HepG2 (cell line): Measurements from ENCODE around the gene C1QTNF1. TPM values are rescaled to one million over a fixed set of nuclear protein-coding genes. Genes with fewer than 3 reads are reported as not detected.

Experiments
- GATAD2A ChIP-seq: IDR thresholded peaks from 2 replicates; pipeline ENCODE4 v1.6.1; 2016
- GLMP ChIP-seq: sonication (generic); formaldehyde crosslinking; IDR thresholded peaks from 2 replicates; pipeline ENCODE4 v1.9.0; 2021; ENCODE audit warnings: missing genetic modification reagents, mild to moderate bottlenecking, borderline replicate concordance
- KAT8 ChIP-seq: IDR thresholded peaks from 2 replicates; pipeline ENCODE4 v1.6.1; 2016; ENCODE audit warnings: missing genetic modification reagents, missing compliant biosample characterization
- MIER3 ChIP-seq: IDR thresholded peaks from 2 replicates; pipeline ENCODE4 v1.6.1; 2016; ENCODE audit warnings: missing compliant biosample characterization, borderline replicate concordance
- NAIF1 ChIP-seq: sonication (generic); formaldehyde crosslinking; IDR thresholded peaks from 2 replicates; pipeline ENCODE4 v1.5.0; 2020; ENCODE audit warnings: mild to moderate bottlenecking, missing genetic modification reagents, borderline replicate concordance
- SKI ChIP-seq: fragments of 450-650 bp; IDR thresholded peaks from one replicate; pipeline ENCODE4 v1.6.1; 2018; ENCODE audit warnings: mild to moderate bottlenecking; ENCODE audit not compliant: partially characterized antibody
- SNAPC4 ChIP-seq: sonication (generic); formaldehyde crosslinking; IDR thresholded peaks from 2 replicates; pipeline ENCODE4 v1.4.0; 2020; ENCODE audit warnings: mild to moderate bottlenecking, missing genetic modification reagents
- ZBTB42 ChIP-seq: sonication (generic); formaldehyde crosslinking; IDR thresholded peaks from 2 replicates; pipeline ENCODE4 v1.5.0; 2020; ENCODE audit warnings: mild to moderate bottlenecking, missing genetic modification reagents
- ZNF18 ChIP-seq: sonication (generic); formaldehyde crosslinking; IDR thresholded peaks from 2 replicates; pipeline ENCODE4 v1.8.0; 2022; ENCODE audit warnings: mild to moderate bottlenecking, missing genetic modification reagents; ENCODE audit not compliant: insufficient replicate concordance
- ZNF264 ChIP-seq: sonication (generic); formaldehyde crosslinking; IDR thresholded peaks from 2 replicates; pipeline ENCODE4 v1.4.0; 2020; ENCODE audit warnings: missing genetic modification reagents
- ZNF326 ChIP-seq: sonication (generic); formaldehyde crosslinking; IDR thresholded peaks from 2 replicates; pipeline ENCODE4 v1.4.0; 2020; ENCODE audit warnings: missing genetic modification reagents, borderline replicate concordance
- ZNF574 ChIP-seq: sonication (generic); formaldehyde crosslinking; IDR thresholded peaks from 2 replicates; pipeline ENCODE4 v1.4.0; 2020; ENCODE audit warnings: missing genetic modification reagents
- ZNF772 ChIP-seq: sonication (generic); formaldehyde crosslinking; IDR thresholded peaks from 2 replicates; pipeline ENCODE4 v1.5.0; 2020; ENCODE audit warnings: mild to moderate bottlenecking, missing genetic modification reagents
- ZNF800 ChIP-seq: sonication (generic); formaldehyde crosslinking; IDR thresholded peaks from 2 replicates; pipeline ENCODE4 v1.4.0; 2020; ENCODE audit warnings: missing genetic modification reagents
- polyA plus RNA-seq, 8 experiments: library from polyadenylated mRNA; depleted of rRNA in 3 of 8; stranded (reverse) in 7 of 8; unstranded in 1 of 8; fragments of >200 nt; fragmentation: Illumina TruSeq in 4 of 8; extraction: Trizol in 4 of 8; gene quantifications; 2 replicates each; pipeline versions ENCODE4 v1.2.1 to v1.2.3, GENCODE V29; 2011 to 2016; ENCODE audit warnings: low read depth in 4 of 8, missing spikeins in 1 of 8, mixed read lengths in 1 of 8; ENCODE audit not compliant: insufficient read depth in 1 of 8
- total RNA-seq, 5 experiments: library from RNA; depleted of rRNA; stranded (reverse); fragments of >200 nt; fragmentation: Illumina TruSeq; extraction: Trizol; gene quantifications; 2 replicates each; pipeline ENCODE4 v1.2.3, GENCODE V29; 2016; ENCODE audit warnings: low read depth in 1 of 5

The C1QTNF1 gene
- total and polyA plus RNA-seq, 2 of the 13 experiments (the other 11 are each of a cell fraction or from before 2014, with no cell fraction given): 0.18 to 0.86 TPM

GRCh38 chr17:78979780-78980623, 44.0 kb upstream of the C1QTNF1 start, which contains the start of gene LGALS3BP (continued):
- peak; percentile 87 for TF ChIP-seq ZNF574
- TF ChIP-seq ZNF800: no peak
- TF ChIP-seq ZNF264: peak; percentile 65; the same call in 1 of the 2 replicates
- TF ChIP-seq NAIF1 (CRISPR knock-in tag): peak; percentile 32; the same call in 1 of the 2 replicates
- TF ChIP-seq ZNF772 (CRISPR knock-in tag): peak; percentile 62; the same call in 1 of the 2 replicates
- TF ChIP-seq GATAD2A (CRISPR knock-in tag): peak; percentile 47
- peak; percentile 58; the same call in 1 of the 2 replicates for TF ChIP-seq GLMP
- no peak for TF ChIP-seq SNAPC4
- no peak for TF ChIP-seq ZNF326 (CRISPR knock-in tag)
- TF ChIP-seq SKI: peak; percentile 45
- TF ChIP-seq KAT8 (CRISPR knock-in tag): peak; percentile 91
- TF ChIP-seq ZNF18 (CRISPR knock-in tag): no peak
- TF ChIP-seq ZBTB42 (CRISPR knock-in tag): peak; percentile 89; the same call in 1 of the 2 replicates
- 0 out of 2 replicates have a peak, but pooled peaks have one; percentile 16 for TF ChIP-seq MIER3 (CRISPR knock-in tag)
